Upper lobe of left lung (tissue), 4 donors: ENCODE measurements around the gene SLC16A4.

Source experiments
- CTCF ChIP-seq, 6 experiments: fragments of 450-650 bp in 4 of 6; fragments of 200-600 bp in 2 of 6; sonication (generic) in 2 of 6; IDR thresholded peaks; one replicate each; pipeline ENCODE4 v1.5.1; 2016 to 2019; ENCODE audit warnings: antibody characterized with exemption in 6 of 6
- EP300 ChIP-seq, 4 donors: sonication (generic); formaldehyde crosslinking; IDR thresholded peaks; one replicate each; pipeline ENCODE4 v1.5.1; 2017; ENCODE audit warnings: antibody characterized with exemption in 4 of 4, control low read depth in 2 of 4
- POLR2A ChIP-seq, 4 donors: fragments of 450-650 bp; IDR thresholded peaks; one replicate each; pipeline ENCODE4 v1.5.1; 2016 to 2017; ENCODE audit warnings: antibody characterized with exemption in 4 of 4, mild to moderate bottlenecking in 2 of 4

GRCh38 chr1:110324667-110325066, 66.2 kb downstream of the SLC16A4 start:
- no peak for TF ChIP-seq EP300 (IDR thresholded peaks at IDR 0.05)
- TF ChIP-seq POLR2A (IDR thresholded peaks at IDR 0.05) = no peak
- no peak for TF ChIP-seq CTCF (IDR thresholded peaks at IDR 0.05)
